ENCODE data around the gene GNS. TPM values are rescaled to one million over a fixed set of nuclear protein-coding genes. Genes with fewer than 3 reads are reported as not detected.

GNS gene
- total RNA-seq, 1 experiment from 2014 or later: 57.5 TPM

- Histone ChIP-seq H3K27me3 (replicated peaks; ENCODE audit: insufficient read depth, low read depth, low read length, poor library complexity) (no peaks in the 10 kb centered on the region), H3K4me3 (ENCODE audit: low read depth, low read length, poor library complexity, severe bottlenecking) (no peak overlapping the region), H3K27ac (ENCODE audit: low read depth, low read length, poor library complexity, severe bottlenecking) (no peak overlapping the region), H3K36me3 (ENCODE audit: insufficient read depth, low read length, poor library complexity, severe bottlenecking) (no peaks in the 10 kb centered on the region), H3K4me1 (ENCODE audit: insufficient read depth, low read length, poor library complexity, severe bottlenecking) (no peaks in the 10 kb centered on the region), H3K9me3 (ENCODE audit: low read depth, low read length, poor library complexity, severe bottlenecking) (no peaks in the 10 kb centered on the region)
- CTCF ChIA-PET: no interaction called here
- DNase-seq (ENCODE audit: low spot score): no peak
- intact Hi-C loops (cut with micrococcal nuclease; ENCODE audit: unreplicated experiment): no loop called here
- TF ChIP-seq CTCF (conservative IDR thresholded peaks at IDR 0.05; ENCODE audit: low read depth, low read length): no peak
- no peak for TF ChIP-seq EZH2 (IDR thresholded peaks at IDR 0.05; ENCODE audit: borderline replicate concordance, low read depth, low read length, poor library complexity, severe bottlenecking)
- POLR2A ChIA-PET (ENCODE audit: low non-redundant PET): interaction anchor here (0.6 kb wide), 1 partner anchor 247 kb away, joined by 3 read pairs; no protein-coding TSS in a partner anchor
- no TSS peak for BruUV-seq (replicated peaks)
Measured at GRCh38 chr12:64792128-64792527, 32.9 kb upstream of the GNS start.

GRCh38 chr12:64791036-64791435 is 31.8 kb upstream of the GNS start:
- BruUV-seq (replicated peaks): no TSS peak
- Histone ChIP-seq H3K4me1 (ENCODE audit: insufficient read depth, low read length, poor library complexity, severe bottlenecking) (no peaks in the 10 kb centered on the region), H3K4me3 (ENCODE audit: low read depth, low read length, poor library complexity, severe bottlenecking) (no peak overlapping the region), H3K27ac (ENCODE audit: low read depth, low read length, poor library complexity, severe bottlenecking) (no peak overlapping the region), H3K9me3 (ENCODE audit: low read depth, low read length, poor library complexity, severe bottlenecking) (no peaks in the 10 kb centered on the region), H3K27me3 (replicated peaks; ENCODE audit: insufficient read depth, low read depth, low read length, poor library complexity) (no peaks in the 10 kb centered on the region), H3K36me3 (ENCODE audit: insufficient read depth, low read length, poor library complexity, severe bottlenecking) (no peaks in the 10 kb centered on the region)
- ChIA-PET POLR2A (ENCODE audit: low non-redundant PET) (no interaction called here), CTCF (no interaction called here)
- TF ChIP-seq CTCF (conservative IDR thresholded peaks at IDR 0.05; ENCODE audit: low read depth, low read length) (no peak), EZH2 (IDR thresholded peaks at IDR 0.05; ENCODE audit: borderline replicate concordance, low read depth, low read length, poor library complexity, severe bottlenecking) (no peak)
- intact Hi-C loops (cut with micrococcal nuclease; ENCODE audit: unreplicated experiment): no loop called here
- DNase-seq (ENCODE audit: low spot score): no peak

GRCh38 chr12:64790166-64790565 is 31.0 kb upstream of the GNS start:
- no peak overlapping the region for H3K4me3 ChIP-seq (ENCODE audit: low read depth, low read length, poor library complexity, severe bottlenecking)
- no peaks in the 10 kb centered on the region for H3K27me3 ChIP-seq (replicated peaks; ENCODE audit: insufficient read depth, low read depth, low read length, poor library complexity)
- CTCF ChIA-PET: no interaction called here
- no peak overlapping the region for H3K27ac ChIP-seq (ENCODE audit: low read depth, low read length, poor library complexity, severe bottlenecking)
- H3K36me3 ChIP-seq (ENCODE audit: insufficient read depth, low read length, poor library complexity, severe bottlenecking): no peaks in the 10 kb centered on the region
- no peak for DNase-seq (ENCODE audit: low spot score)
- H3K9me3 ChIP-seq (ENCODE audit: low read depth, low read length, poor library complexity, severe bottlenecking): no peaks in the 10 kb centered on the region
- intact Hi-C loops (cut with micrococcal nuclease; ENCODE audit: unreplicated experiment): no loop called here
- H3K4me1 ChIP-seq (ENCODE audit: insufficient read depth, low read length, poor library complexity, severe bottlenecking): no peaks in the 10 kb centered on the region
- TF ChIP-seq CTCF (conservative IDR thresholded peaks at IDR 0.05; ENCODE audit: low read depth, low read length): no peak
- TF ChIP-seq EZH2 (IDR thresholded peaks at IDR 0.05; ENCODE audit: borderline replicate concordance, low read depth, low read length, poor library complexity, severe bottlenecking): no peak
- POLR2A ChIA-PET (ENCODE audit: low non-redundant PET): no interaction called here
- no TSS peak for BruUV-seq (replicated peaks)

Measured in A673 (cell line).